Activated naive CD8-positive, alpha-beta T cell (primary cell): Measurements from ENCODE around the gene PREP.

Experiments
- H3K27ac Mint-ChIP-seq: one replicate; pipeline ENCODE4 v1.8.0; 2021; ENCODE audit warnings: mixed read lengths
- H3K27me3 Mint-ChIP-seq: one replicate; pipeline ENCODE4 v1.8.0; 2021; ENCODE audit warnings: mixed read lengths
- H3K36me3 Mint-ChIP-seq: one replicate; pipeline ENCODE4 v1.8.0; 2021; ENCODE audit warnings: mixed read lengths
- H3K4me1 Mint-ChIP-seq: one replicate; pipeline ENCODE4 v1.8.0; 2021; ENCODE audit warnings: low read depth, mixed read lengths
- H3K4me3 Mint-ChIP-seq: one replicate; pipeline ENCODE4 v1.8.0; 2021; ENCODE audit warnings: mild to moderate bottlenecking, mixed read lengths
- H3K9me3 Mint-ChIP-seq: one replicate; pipeline ENCODE4 v1.8.0; 2021; ENCODE audit warnings: low read depth, mixed read lengths

The PREP gene

GRCh38 chr6:105409734-105410133 is 6.9 kb upstream of the PREP start:
- H3K27me3 Mint-ChIP-seq: peaks cover 33% of the 10 kb centered on the region
- H3K27ac Mint-ChIP-seq: no peak overlapping the region
- H3K36me3 Mint-ChIP-seq: peaks cover 10% of the 10 kb centered on the region
- H3K9me3 Mint-ChIP-seq: peaks cover 7% of the 10 kb centered on the region
- no peaks in the 10 kb centered on the region for H3K4me1 Mint-ChIP-seq
- no peak overlapping the region for H3K4me3 Mint-ChIP-seq

DNA sequence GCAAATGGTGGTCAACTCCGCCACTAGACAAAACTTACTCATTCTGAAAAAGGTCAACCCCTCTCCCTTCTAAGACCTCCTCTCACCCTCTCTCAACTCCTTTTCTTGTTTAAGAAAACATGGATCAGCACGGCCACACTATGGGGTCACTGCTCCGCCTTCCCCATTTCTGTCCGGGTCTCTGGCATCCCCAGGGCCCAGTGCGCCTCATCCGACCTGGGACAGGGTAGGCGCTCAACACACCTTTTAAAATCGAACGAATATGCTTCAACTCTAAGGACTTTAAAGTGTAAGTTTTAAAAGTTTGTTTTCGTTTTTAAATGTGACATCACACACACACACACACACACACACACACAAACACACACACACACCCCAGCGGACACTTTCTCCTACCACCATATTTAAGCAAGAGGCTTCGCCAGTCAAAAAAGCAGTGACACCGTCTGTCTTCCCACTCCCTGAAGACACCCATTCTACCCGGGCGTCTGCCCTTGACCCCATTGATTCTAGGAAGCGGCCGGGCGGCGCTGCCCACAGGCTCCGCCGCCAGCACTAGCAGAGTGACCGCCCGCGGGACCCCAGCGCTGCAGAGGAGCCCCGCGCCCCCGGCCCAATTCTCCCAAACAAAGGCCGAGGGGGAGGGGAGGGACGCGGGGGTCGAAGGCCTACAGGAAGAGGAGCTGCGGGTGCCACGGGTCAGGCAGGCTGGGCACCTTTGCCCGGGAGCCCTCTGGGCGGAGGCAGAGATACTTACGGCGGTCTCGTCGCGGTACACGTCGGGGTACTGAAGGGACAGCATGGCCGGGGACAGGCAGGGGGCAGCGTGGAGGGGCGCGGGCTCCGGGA is 568 bp downstream of the PREP start:
- peaks cover 3% of the 10 kb centered on the region for H3K27me3 Mint-ChIP-seq
- H3K27ac Mint-ChIP-seq: peak overlapping the region; percentile 62
- H3K9me3 Mint-ChIP-seq: no peaks in the 10 kb centered on the region
- H3K4me1 Mint-ChIP-seq: peaks cover 56% of the 10 kb centered on the region
- peak overlapping the region; percentile 97 for H3K4me3 Mint-ChIP-seq
- H3K36me3 Mint-ChIP-seq: no peaks in the 10 kb centered on the region

DNA sequence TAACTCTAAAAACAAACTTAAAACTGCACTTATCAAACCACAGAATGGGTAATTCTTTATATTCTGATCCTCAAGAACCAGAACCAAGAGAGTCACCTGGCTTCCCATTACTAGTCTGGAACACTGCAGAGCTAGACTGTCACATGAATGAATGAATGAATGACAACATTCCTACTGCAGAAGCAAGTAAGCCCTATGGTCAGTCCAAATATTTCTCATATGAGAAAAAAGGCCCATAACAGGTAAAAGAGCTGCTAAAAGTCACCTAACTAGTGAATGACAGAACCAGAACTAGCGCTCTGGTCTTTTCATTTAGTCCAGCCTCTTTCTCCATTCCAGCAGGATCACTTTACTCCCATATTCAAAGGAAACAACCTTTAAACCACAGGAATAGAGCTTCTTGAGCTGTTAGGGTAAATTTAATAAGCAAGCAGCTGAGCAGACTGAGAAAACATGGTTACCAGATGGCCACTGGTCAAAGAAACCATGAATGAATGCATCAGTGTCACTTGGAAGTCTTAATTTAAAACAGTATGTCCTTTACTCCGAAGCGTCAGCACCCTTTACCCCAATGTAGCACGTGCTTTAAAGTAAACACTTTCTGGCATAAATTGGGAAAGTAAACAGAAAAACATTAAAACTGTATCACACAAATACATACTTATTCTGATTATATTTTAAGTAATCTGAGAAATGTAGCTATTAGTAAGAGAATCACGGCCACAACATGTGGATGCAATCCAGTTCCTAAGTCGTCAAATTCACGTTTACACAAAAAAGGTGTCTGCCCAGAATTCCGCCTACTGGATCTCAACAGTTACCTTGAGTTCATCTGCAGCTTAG is 1.4 kb downstream of the PREP start:
- Mint-ChIP-seq H3K9me3 (no peaks in the 10 kb centered on the region), H3K36me3 (no peaks in the 10 kb centered on the region), H3K4me3 (peak overlapping the region; percentile 97), H3K27me3 (no peaks in the 10 kb centered on the region), H3K27ac (peak overlapping the region; percentile 62), H3K4me1 (peaks cover 56% of the 10 kb centered on the region)

GRCh38 chr6:105400501-105400900 is 2.4 kb downstream of the PREP start:
- Mint-ChIP-seq H3K4me1 (peaks cover 56% of the 10 kb centered on the region), H3K36me3 (peaks cover 2% of the 10 kb centered on the region), H3K9me3 (no peaks in the 10 kb centered on the region), H3K27me3 (no peaks in the 10 kb centered on the region), H3K27ac (peak overlapping the region; percentile 2), H3K4me3 (peak overlapping the region; percentile 97)

GRCh38 chr6:105398859-105399258 is 4.0 kb downstream of the PREP start:
- H3K4me1 Mint-ChIP-seq: peaks cover 51% of the 10 kb centered on the region
- peaks cover 4% of the 10 kb centered on the region for H3K36me3 Mint-ChIP-seq
- H3K27me3 Mint-ChIP-seq: no peaks in the 10 kb centered on the region
- no peak overlapping the region for H3K4me3 Mint-ChIP-seq
- no peaks in the 10 kb centered on the region for H3K9me3 Mint-ChIP-seq
- no peak overlapping the region for H3K27ac Mint-ChIP-seq

GRCh38 chr6:105397987-105398386 is 4.9 kb downstream of the PREP start:
- peak overlapping the region; percentile 52 for H3K27ac Mint-ChIP-seq
- H3K4me3 Mint-ChIP-seq: peak overlapping the region; percentile 20
- H3K9me3 Mint-ChIP-seq: no peaks in the 10 kb centered on the region
- H3K27me3 Mint-ChIP-seq: no peaks in the 10 kb centered on the region
- peaks cover 47% of the 10 kb centered on the region for H3K4me1 Mint-ChIP-seq
- H3K36me3 Mint-ChIP-seq: peaks cover 4% of the 10 kb centered on the region

DNA sequence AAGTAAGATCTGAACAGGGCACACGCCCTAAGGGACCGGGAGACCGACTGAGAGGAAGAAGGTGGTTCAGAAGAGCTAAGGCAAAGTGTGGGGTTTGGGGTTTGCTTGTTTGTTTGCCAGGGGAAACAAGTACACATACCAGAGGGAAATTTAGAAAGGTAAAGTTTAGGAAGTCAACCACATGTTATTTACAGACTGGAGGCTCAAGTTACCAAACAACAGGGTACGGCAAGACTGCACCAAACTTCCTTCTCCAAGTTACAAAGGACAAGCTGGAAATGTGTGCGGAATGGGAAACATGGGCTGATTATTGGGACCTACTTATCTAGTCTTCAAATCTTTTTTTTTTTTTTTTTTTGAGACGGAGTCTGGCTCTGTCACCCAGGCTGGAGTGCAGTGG is 11.2 kb downstream of the PREP start:
- peaks cover 9% of the 10 kb centered on the region for H3K4me1 Mint-ChIP-seq
- no peak overlapping the region for H3K27ac Mint-ChIP-seq
- H3K4me3 Mint-ChIP-seq: no peak overlapping the region
- peaks cover 13% of the 10 kb centered on the region for H3K36me3 Mint-ChIP-seq
- no peaks in the 10 kb centered on the region for H3K9me3 Mint-ChIP-seq
- H3K27me3 Mint-ChIP-seq: no peaks in the 10 kb centered on the region

DNA sequence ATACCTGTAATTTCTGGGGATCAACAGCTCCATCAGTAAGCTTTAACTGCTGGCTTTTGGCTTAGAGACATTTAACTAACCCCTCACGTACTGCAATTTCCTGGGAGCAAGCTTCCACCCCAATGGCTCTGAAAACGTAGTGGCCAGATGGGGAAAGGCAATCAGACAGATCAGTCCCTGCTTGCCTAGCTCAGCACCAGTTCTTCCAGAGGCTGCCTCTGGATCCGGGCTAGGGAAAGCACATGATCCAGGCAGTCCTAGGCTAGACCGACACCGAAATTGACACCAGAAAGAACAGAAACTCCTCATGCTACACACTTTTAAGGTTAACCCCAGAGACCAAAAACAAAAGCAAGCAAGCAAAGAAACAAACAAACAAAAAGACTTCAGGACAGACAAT is 13.3 kb downstream of the PREP start:
- Mint-ChIP-seq H3K27ac (no peak overlapping the region), H3K27me3 (no peaks in the 10 kb centered on the region), H3K4me3 (no peak overlapping the region), H3K4me1 (peaks cover 16% of the 10 kb centered on the region), H3K36me3 (peaks cover 14% of the 10 kb centered on the region), H3K9me3 (no peaks in the 10 kb centered on the region)

GRCh38 chr6:105388392-105388791 is 14.5 kb downstream of the PREP start:
- no peak overlapping the region for H3K27ac Mint-ChIP-seq
- H3K36me3 Mint-ChIP-seq: peaks cover 18% of the 10 kb centered on the region
- no peaks in the 10 kb centered on the region for H3K27me3 Mint-ChIP-seq
- peaks cover 27% of the 10 kb centered on the region for H3K4me1 Mint-ChIP-seq
- no peaks in the 10 kb centered on the region for H3K9me3 Mint-ChIP-seq
- H3K4me3 Mint-ChIP-seq: no peak overlapping the region

GRCh38 chr6:105384004-105384403 is 18.9 kb downstream of the PREP start:
- Mint-ChIP-seq H3K27me3 (no peaks in the 10 kb centered on the region), H3K4me3 (no peak overlapping the region), H3K27ac (no peak overlapping the region), H3K9me3 (no peaks in the 10 kb centered on the region), H3K4me1 (peaks cover 51% of the 10 kb centered on the region), H3K36me3 (peaks cover 15% of the 10 kb centered on the region)

- peaks cover 12% of the 10 kb centered on the region for H3K36me3 Mint-ChIP-seq
- H3K27me3 Mint-ChIP-seq: no peaks in the 10 kb centered on the region
- peaks cover 49% of the 10 kb centered on the region for H3K4me1 Mint-ChIP-seq
- no peak overlapping the region for H3K4me3 Mint-ChIP-seq
- no peak overlapping the region for H3K27ac Mint-ChIP-seq
- no peaks in the 10 kb centered on the region for H3K9me3 Mint-ChIP-seq
Measured at GRCh38 chr6:105382958-105383357, 19.9 kb downstream of the PREP start.

- Mint-ChIP-seq H3K27me3 (no peaks in the 10 kb centered on the region), H3K36me3 (peaks cover 10% of the 10 kb centered on the region), H3K4me3 (no peak overlapping the region), H3K9me3 (no peaks in the 10 kb centered on the region), H3K4me1 (peaks cover 51% of the 10 kb centered on the region), H3K27ac (no peak overlapping the region)
Measured at GRCh38 chr6:105382496-105382895, 20.4 kb downstream of the PREP start.

GRCh38 chr6:105380634-105381033 is 22.2 kb downstream of the PREP start:
- Mint-ChIP-seq H3K27ac (no peak overlapping the region), H3K4me3 (no peak overlapping the region), H3K27me3 (no peaks in the 10 kb centered on the region), H3K4me1 (peaks cover 45% of the 10 kb centered on the region), H3K36me3 (peaks cover 4% of the 10 kb centered on the region), H3K9me3 (no peaks in the 10 kb centered on the region)

DNA sequence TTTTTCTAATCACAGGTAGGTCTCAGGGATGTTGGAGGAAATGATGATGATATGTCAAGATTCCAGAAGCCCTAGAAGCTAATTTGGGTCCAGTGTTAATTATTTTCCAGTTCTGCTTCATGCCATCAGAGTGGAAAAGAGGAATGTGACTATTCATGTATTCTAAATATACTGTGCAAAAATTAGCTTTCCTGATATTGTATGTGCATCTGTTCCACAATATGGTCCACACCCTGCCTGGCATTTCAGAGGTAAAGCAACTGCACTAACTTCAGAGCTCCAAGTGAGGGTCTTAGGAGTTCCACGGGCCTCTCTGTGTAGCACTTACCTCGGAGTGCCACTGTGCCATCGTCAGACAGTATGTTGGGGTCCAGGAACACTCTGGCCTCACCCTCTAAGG is 27.1 kb downstream of the PREP start:
- H3K27me3 Mint-ChIP-seq: no peaks in the 10 kb centered on the region
- H3K4me3 Mint-ChIP-seq: no peak overlapping the region
- peaks cover 12% of the 10 kb centered on the region for H3K36me3 Mint-ChIP-seq
- H3K9me3 Mint-ChIP-seq: no peaks in the 10 kb centered on the region
- no peak overlapping the region for H3K27ac Mint-ChIP-seq
- H3K4me1 Mint-ChIP-seq: peaks cover 16% of the 10 kb centered on the region

DNA sequence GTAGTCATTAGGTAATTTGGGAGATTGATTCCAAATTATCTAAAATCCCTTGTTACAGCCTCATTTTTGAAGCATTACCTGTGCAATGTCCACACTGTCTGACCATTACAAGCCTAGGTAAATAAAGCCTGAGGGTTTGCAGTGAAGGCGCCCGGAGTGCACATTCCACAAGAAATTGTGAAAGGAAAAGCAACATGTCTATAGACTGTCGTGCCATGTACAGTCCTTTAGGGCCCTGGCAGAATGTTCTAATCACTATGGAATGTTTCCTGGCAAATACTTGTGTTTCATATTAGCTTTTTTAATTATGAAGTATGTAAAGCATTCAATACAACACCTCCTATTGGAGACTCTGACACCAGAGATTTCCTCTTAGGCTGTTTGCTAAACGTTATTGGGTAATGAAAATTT is 28.9 kb downstream of the PREP start:
- Mint-ChIP-seq H3K9me3 (no peaks in the 10 kb centered on the region), H3K4me3 (no peak overlapping the region), H3K27ac (no peak overlapping the region), H3K4me1 (peaks cover 4% of the 10 kb centered on the region), H3K27me3 (no peaks in the 10 kb centered on the region), H3K36me3 (peaks cover 23% of the 10 kb centered on the region)
